HCT116 (cell line): ENCODE data around the gene ACACA. TPM values are rescaled to one million over a fixed set of nuclear protein-coding genes. Genes with fewer than 3 reads are reported as not detected.

Experiments used
- ATAC-seq: fragments of 200-7000 bp; cut with Tn5 transposase; 2 replicates; pipeline ENCODE4 v1.9.1; 2020; ENCODE audit warnings: mild to moderate bottlenecking, moderate library complexity
- BruUV-seq: library from RNA; stranded (reverse); fragments of 400-500 nt; replicated peaks from 2 replicates; lab custom pipeline; 2021; lab: Mats Ljungman, UMichigan
- CTCF ChIA-PET: fragments of 300-600 bp; sonication (Branson Sonifier 250); formaldehyde crosslinking; loops from one replicate; lab custom pipeline; 2021; ENCODE audit warnings: antibody characterized with exemption; lab: Charles Lee
- POLR2A ChIA-PET: fragments of 300-600, 350-600 bp; sonication (Branson Sonifier 250); formaldehyde crosslinking; loops from one replicate; lab custom pipeline; 2021; ENCODE audit warnings: antibody characterized with exemption; lab: Charles Lee
- RAD21 ChIA-PET, 2 experiments: fragments of 300-600 bp; sonication (Branson Sonifier 250); formaldehyde crosslinking; loops; one replicate each; lab custom pipeline; 2023; ENCODE audit warnings: low total read pairs in 2 of 2; ENCODE audit not compliant: uncharacterized antibody in 2 of 2, unreplicated experiment in 2 of 2, low non-redundant PET in 1 of 2; lab: Charles Lee
- DNase-seq: peaks from one replicate; pipeline ENCODE4 v3.0.0-alpha.2; 2010; ENCODE audit warnings: low read depth, low spot score
- H2AFZ ChIP-seq: fragments of 200-600 bp; shearing (Covaris generic), sonication (generic); 2 replicates; pipeline ENCODE4 v1.6.1; 2017; ENCODE audit warnings: low read depth, mixed run types, mixed read lengths, antibody characterized with exemption, low read length; ENCODE audit not compliant: poor library complexity, severe bottlenecking
- H3K27ac ChIP-seq: 2 replicates; pipeline ENCODE4 v1.5.1; 2012; ENCODE audit warnings: low read depth, low read length
- H3K27me3 ChIP-seq: fragments of 200-600 bp; sonication (generic); 2 replicates; pipeline ENCODE4 v1.6.1; 2016; ENCODE audit warnings: mixed run types, low read length, mixed read lengths; ENCODE audit not compliant: insufficient read depth
- H3K36me3 ChIP-seq, 2 experiments: fragments of 200-500 bp in 1 of 2; fragments of 200-600 bp in 1 of 2; sonication (Bioruptor generic) in 1 of 2; sonication (generic) in 1 of 2; 2 replicates each; pipeline versions ENCODE4 v1.5.1 to v1.6.1; 2014 to 2016; ENCODE audit warnings: low read length in 2 of 2, inconsistent platforms in 1 of 2, mixed read lengths in 1 of 2, mixed run types in 1 of 2; ENCODE audit not compliant: insufficient read depth in 2 of 2, control insufficient read depth in 1 of 2
- H3K4me1 ChIP-seq, 2 experiments: fragments of 200-600 bp in 1 of 2; sonication (generic) in 1 of 2; 2 replicates each; pipeline versions ENCODE4 v1.5.1 to v1.6.1; 2012 to 2017; ENCODE audit warnings: low read length in 2 of 2, inconsistent platforms in 1 of 2, mild to moderate bottlenecking in 1 of 2, mixed read lengths in 1 of 2, mixed run types in 1 of 2, moderate library complexity in 1 of 2; ENCODE audit not compliant: insufficient read depth in 2 of 2, control insufficient read depth in 1 of 2
- H3K4me2 ChIP-seq: fragments of 200-600 bp; sonication (generic); 2 replicates; pipeline ENCODE4 v1.6.1; 2017; ENCODE audit warnings: mixed run types, low read length, mixed read lengths
- H3K4me3 ChIP-seq, 2 experiments: fragments of 200-600 bp in 1 of 2; sonication (generic) in 1 of 2; replicated peaks in 1 of 2; 2 replicates each; pipeline ENCODE4 v1.5.1; 2011 to 2016; ENCODE audit warnings: low read length in 2 of 2, control low read depth in 1 of 2, low read depth in 1 of 2, mild to moderate bottlenecking in 1 of 2, mixed read lengths in 1 of 2, mixed run types in 1 of 2
- H3K79me2 ChIP-seq: fragments of 200-600 bp; sonication (generic); 2 replicates; pipeline ENCODE4 v1.6.1; 2017; ENCODE audit warnings: mild to moderate bottlenecking, mixed run types, low read length, moderate library complexity, mixed read lengths; ENCODE audit not compliant: insufficient read depth
- H3K9ac ChIP-seq: fragments of 200-600 bp; sonication (generic); 2 replicates; pipeline ENCODE4 v1.6.1; 2016; ENCODE audit warnings: low read length, mixed read lengths
- H3K9me2 ChIP-seq: fragments of 200-600 bp; sonication (generic), shearing (Covaris generic); 2 replicates; pipeline ENCODE4 v1.6.1; 2017; ENCODE audit warnings: mixed run types, mild to moderate bottlenecking, moderate library complexity; ENCODE audit not compliant: insufficient read depth
- H3K9me3 ChIP-seq, 2 experiments: fragments of 200-500 bp in 1 of 2; fragments of 200-600 bp in 1 of 2; sonication (Bioruptor generic) in 1 of 2; sonication (generic) in 1 of 2; 2 replicates each; pipeline ENCODE4 v1.6.1; 2014 to 2017; ENCODE audit warnings: low read length in 2 of 2, mixed read lengths in 2 of 2, inconsistent platforms in 1 of 2, low read depth in 1 of 2, mild to moderate bottlenecking in 1 of 2, mixed run types in 1 of 2, moderate library complexity in 1 of 2; ENCODE audit not compliant: control insufficient read depth in 1 of 2, insufficient read depth in 1 of 2
- H4K20me1 ChIP-seq: fragments of 200-600 bp; sonication (generic), shearing (Covaris generic); 2 replicates; pipeline ENCODE4 v1.6.1; 2017; ENCODE audit warnings: mixed run types, mild to moderate bottlenecking, moderate library complexity; ENCODE audit not compliant: insufficient read depth
- CBX3 ChIP-seq: IDR thresholded peaks from 2 replicates; pipeline ENCODE4 v1.6.1; 2012; ENCODE audit warnings: low read depth
- CEBPB ChIP-seq: IDR thresholded peaks from 2 replicates; pipeline ENCODE4 v1.6.1; 2012; ENCODE audit warnings: low read depth
- ELF1 ChIP-seq: IDR thresholded peaks from 2 replicates; pipeline ENCODE4 v1.6.1; 2012; ENCODE audit warnings: low read depth, borderline replicate concordance
- EZH2 ChIP-seq: fragments of 200-600 bp; sonication (generic); IDR thresholded peaks from 2 replicates; pipeline ENCODE4 v1.6.1; 2017; ENCODE audit warnings: antibody characterized with exemption, mixed run types
- EZH2phosphoT487 ChIP-seq: fragments of 200-600 bp; IDR thresholded peaks from 2 replicates; pipeline ENCODE4 v1.6.1; 2018; ENCODE audit warnings: antibody characterized with exemption, borderline replicate concordance
- FOSL1 ChIP-seq: IDR thresholded peaks from 2 replicates; pipeline ENCODE4 v1.6.1; 2012; ENCODE audit warnings: low read depth
- JUND ChIP-seq: IDR thresholded peaks from 2 replicates; pipeline ENCODE4 v1.6.1; 2012
- POLR2A ChIP-seq: IDR thresholded peaks from 2 replicates; pipeline ENCODE4 v1.7.0; 2011; ENCODE audit warnings: borderline replicate concordance; ENCODE audit not compliant: insufficient read depth, insufficient read length; ENCODE audit errors: extremely low read depth
- POLR2AphosphoS5 ChIP-seq: IDR thresholded peaks from 2 replicates; pipeline ENCODE4 v1.6.1; 2011; ENCODE audit warnings: mild to moderate bottlenecking, low read depth, low read length, moderate library complexity
- RAD21 ChIP-seq: IDR thresholded peaks from 2 replicates; pipeline ENCODE4 v1.6.1; 2012; ENCODE audit warnings: low read depth, mild to moderate bottlenecking
- SIN3A ChIP-seq: IDR thresholded peaks from 2 replicates; pipeline ENCODE4 v1.6.1; 2012; ENCODE audit warnings: low read depth
- SRF ChIP-seq: IDR thresholded peaks from 2 replicates; pipeline ENCODE4 v1.6.1; 2012; ENCODE audit warnings: low read depth
- TCF7L2 ChIP-seq: IDR thresholded peaks from 2 replicates; pipeline ENCODE4 v1.7.0; 2011; ENCODE audit warnings: borderline replicate concordance, inconsistent platforms; ENCODE audit not compliant: insufficient read depth, insufficient read length; ENCODE audit errors: extremely low read depth
- YY1 ChIP-seq: IDR thresholded peaks from 2 replicates; pipeline ENCODE4 v1.6.1; 2011; ENCODE audit warnings: low read length, low read depth, moderate library complexity, mild to moderate bottlenecking; ENCODE audit not compliant: insufficient replicate concordance; ENCODE audit errors: extremely low read depth
- ZFX ChIP-seq: fragments of 450-650 bp; IDR thresholded peaks from 2 replicates; pipeline ENCODE4 v1.6.1; 2017
- ZNF274 ChIP-seq: fragments of 200-500 bp; sonication (Bioruptor generic); IDR thresholded peaks from 2 replicates; pipeline ENCODE4 v1.6.1; 2014; ENCODE audit warnings: mild to moderate bottlenecking, low read depth, low read length, inconsistent platforms
- intact Hi-C: fragments of 100-400 bp; cut with micrococcal nuclease; formaldehyde crosslinking; loops from 2 replicates; pipeline ENCODE4 v1.10.0; 2022
- total RNA-seq: library from RNA; stranded (reverse); gene quantifications from one replicate; pipeline ENCODE4 v1.2.1, GENCODE V29; 2021; ENCODE audit not compliant: unreplicated experiment
- TF ChIP-seq, protein P1 (sequence below): IDR thresholded peaks from 2 replicates; pipeline ENCODE4 v1.6.1; 2012
- TF ChIP-seq, protein P2 (sequence below): IDR thresholded peaks from 2 replicates; pipeline ENCODE4 v1.6.1; 2012; ENCODE audit warnings: low read depth
- TF ChIP-seq, protein P3 (sequence below): IDR thresholded peaks from 2 replicates; pipeline ENCODE4 v1.6.1; 2012
- TF ChIP-seq, protein P4 (sequence below), 3 experiments: fragments of 200-600 bp in 1 of 3; sonication (generic) in 1 of 3; IDR thresholded peaks in 2 of 3; conservative IDR thresholded peaks in 1 of 3; 2 replicates each; pipeline ENCODE4 v1.5.1; 2012 to 2017; ENCODE audit warnings: low read depth in 2 of 3, low read length in 2 of 3, antibody characterized with exemption in 1 of 3, borderline replicate concordance in 1 of 3, control low read depth in 1 of 3, mild to moderate bottlenecking in 1 of 3, mixed read lengths in 1 of 3, mixed run types in 1 of 3, moderate library complexity in 1 of 3; ENCODE audit not compliant: insufficient read depth in 1 of 3

Gene ACACA
- total RNA-seq, 1 experiment from 2014 or later, result 161 TPM

DNA sequence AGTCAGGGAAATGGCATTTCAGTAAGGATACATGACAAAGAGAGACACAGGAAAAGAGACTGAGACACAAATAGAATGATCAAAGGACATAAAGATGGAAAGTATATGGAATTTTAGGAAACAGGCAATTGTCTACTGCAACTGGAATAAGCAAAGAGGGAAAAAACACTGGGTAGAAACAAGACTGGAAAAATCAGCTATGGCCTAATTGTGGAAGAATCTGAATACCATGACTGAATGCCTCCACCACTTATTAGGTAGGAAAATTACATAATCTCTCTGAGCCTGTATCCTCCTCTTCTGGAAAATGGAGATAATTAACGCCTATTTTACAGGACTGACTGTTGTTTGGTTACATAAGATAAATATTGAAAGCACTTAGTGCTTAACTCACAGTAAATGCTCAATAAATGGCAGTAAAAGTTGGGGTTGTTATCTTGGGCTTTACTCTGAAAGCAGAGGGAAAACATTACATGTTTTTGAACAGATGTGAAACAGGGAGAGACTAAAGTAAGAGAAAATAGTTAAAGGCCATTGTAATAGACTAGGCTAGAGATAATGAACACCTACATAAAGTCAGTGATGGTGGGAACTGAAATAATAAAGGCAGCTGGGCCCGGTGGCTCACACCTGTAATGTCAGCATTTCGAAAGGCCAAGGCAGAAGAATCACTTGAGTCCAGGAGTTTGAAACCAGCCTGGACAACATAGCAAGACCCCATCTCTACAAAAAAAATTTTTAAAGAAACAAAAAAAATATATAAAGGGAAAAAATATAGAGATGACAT lies 94.3 kb downstream of the ACACA start:
- intact Hi-C loops, result no loop called here
- Histone ChIP-seq H3K79me2 (peaks cover 72% of the 10 kb centered on the region), H3K27me3 (no peaks in the 10 kb centered on the region), H3K9me2 (no peaks in the 10 kb centered on the region), H2AFZ (no peak overlapping the region), H3K36me3 (peaks cover 4 to 6% of the 10 kb centered on the region in 2 experiments; a peak in 2 of 4 replicates), H3K27ac (no peak overlapping the region), H3K4me1 (no peaks in the 10 kb centered on the region), H4K20me1 (peaks cover 9% of the 10 kb centered on the region; the same call in 1 of the 2 replicates), H3K9ac (no peak overlapping the region), H3K9me3 (no peaks in the 10 kb centered on the region), H3K4me2 (no peak overlapping the region), H3K4me3 (no peak overlapping the region)
- ChIA-PET RAD21 (no interaction called here), POLR2A (no interaction called here), CTCF (no interaction called here)
- DNase-seq (no peak), ATAC-seq (no peak)
- no TSS peak for BruUV-seq
- TF ChIP-seq ZFX (no peak), ELF1 (no peak), JUND (no peak), POLR2AphosphoS5 (no peak), ZNF274 (no peak), YY1 (no peak), CBX3 (no peak), SIN3A (no peak), POLR2A (no peak), FOSL1 (no peak), EZH2 (no peak), RAD21 (no peak), EZH2phosphoT487 (no peak), CEBPB (no peak), TCF7L2 (no peak), SRF (no peak)
- TF ChIP-seq, protein P1, sequence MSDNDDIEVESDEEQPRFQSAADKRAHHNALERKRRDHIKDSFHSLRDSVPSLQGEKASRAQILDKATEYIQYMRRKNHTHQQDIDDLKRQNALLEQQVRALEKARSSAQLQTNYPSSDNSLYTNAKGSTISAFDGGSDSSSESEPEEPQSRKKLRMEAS, result no peak
- TF ChIP-seq, protein P2, sequence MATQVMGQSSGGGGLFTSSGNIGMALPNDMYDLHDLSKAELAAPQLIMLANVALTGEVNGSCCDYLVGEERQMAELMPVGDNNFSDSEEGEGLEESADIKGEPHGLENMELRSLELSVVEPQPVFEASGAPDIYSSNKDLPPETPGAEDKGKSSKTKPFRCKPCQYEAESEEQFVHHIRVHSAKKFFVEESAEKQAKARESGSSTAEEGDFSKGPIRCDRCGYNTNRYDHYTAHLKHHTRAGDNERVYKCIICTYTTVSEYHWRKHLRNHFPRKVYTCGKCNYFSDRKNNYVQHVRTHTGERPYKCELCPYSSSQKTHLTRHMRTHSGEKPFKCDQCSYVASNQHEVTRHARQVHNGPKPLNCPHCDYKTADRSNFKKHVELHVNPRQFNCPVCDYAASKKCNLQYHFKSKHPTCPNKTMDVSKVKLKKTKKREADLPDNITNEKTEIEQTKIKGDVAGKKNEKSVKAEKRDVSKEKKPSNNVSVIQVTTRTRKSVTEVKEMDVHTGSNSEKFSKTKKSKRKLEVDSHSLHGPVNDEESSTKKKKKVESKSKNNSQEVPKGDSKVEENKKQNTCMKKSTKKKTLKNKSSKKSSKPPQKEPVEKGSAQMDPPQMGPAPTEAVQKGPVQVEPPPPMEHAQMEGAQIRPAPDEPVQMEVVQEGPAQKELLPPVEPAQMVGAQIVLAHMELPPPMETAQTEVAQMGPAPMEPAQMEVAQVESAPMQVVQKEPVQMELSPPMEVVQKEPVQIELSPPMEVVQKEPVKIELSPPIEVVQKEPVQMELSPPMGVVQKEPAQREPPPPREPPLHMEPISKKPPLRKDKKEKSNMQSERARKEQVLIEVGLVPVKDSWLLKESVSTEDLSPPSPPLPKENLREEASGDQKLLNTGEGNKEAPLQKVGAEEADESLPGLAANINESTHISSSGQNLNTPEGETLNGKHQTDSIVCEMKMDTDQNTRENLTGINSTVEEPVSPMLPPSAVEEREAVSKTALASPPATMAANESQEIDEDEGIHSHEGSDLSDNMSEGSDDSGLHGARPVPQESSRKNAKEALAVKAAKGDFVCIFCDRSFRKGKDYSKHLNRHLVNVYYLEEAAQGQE, result no peak
- TF ChIP-seq, protein P3, sequence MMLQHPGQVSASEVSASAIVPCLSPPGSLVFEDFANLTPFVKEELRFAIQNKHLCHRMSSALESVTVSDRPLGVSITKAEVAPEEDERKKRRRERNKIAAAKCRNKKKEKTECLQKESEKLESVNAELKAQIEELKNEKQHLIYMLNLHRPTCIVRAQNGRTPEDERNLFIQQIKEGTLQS, result no peak
- TF ChIP-seq, protein P4, sequence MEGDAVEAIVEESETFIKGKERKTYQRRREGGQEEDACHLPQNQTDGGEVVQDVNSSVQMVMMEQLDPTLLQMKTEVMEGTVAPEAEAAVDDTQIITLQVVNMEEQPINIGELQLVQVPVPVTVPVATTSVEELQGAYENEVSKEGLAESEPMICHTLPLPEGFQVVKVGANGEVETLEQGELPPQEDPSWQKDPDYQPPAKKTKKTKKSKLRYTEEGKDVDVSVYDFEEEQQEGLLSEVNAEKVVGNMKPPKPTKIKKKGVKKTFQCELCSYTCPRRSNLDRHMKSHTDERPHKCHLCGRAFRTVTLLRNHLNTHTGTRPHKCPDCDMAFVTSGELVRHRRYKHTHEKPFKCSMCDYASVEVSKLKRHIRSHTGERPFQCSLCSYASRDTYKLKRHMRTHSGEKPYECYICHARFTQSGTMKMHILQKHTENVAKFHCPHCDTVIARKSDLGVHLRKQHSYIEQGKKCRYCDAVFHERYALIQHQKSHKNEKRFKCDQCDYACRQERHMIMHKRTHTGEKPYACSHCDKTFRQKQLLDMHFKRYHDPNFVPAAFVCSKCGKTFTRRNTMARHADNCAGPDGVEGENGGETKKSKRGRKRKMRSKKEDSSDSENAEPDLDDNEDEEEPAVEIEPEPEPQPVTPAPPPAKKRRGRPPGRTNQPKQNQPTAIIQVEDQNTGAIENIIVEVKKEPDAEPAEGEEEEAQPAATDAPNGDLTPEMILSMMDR (IDR thresholded peaks at IDR 0.05 in 2 of 3, conservative IDR thresholded peaks at IDR 0.05 in 1 of 3; ENCODE audit: borderline replicate concordance in 1 of 3, insufficient read depth in 1 of 3, low read depth in 2 of 3, low read length in 2 of 3), result no peak
